ENCODE results near the gene RBM33.

DNA sequence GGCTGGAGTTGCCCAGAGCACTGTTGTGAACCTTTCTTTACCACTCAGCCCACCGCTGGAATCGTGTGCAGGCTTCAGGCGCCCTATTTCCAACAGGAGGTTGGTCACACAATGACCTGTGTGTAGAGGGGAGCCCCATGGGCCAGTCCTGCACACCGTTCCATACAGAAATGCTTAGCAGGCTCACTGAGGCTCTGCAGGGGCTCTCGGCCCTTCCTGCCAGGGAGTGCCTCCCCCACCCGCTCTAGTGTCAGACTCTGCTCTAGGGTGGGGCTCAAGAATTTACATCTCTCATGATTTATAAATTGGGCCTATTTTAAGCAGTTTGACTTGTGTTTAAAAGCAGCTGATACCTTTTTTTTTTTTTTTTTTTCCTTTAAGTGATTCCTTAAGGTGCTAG lies 125.8 kb downstream of the RBM33 start:
- TF ChIP-seq EZH2phosphoT487 (IDR thresholded peaks at IDR 0.05; ENCODE audit: insufficient read depth, low read depth) (no peak), EZH2 (IDR thresholded peaks at IDR 0.05; ENCODE audit: insufficient read depth, poor library complexity, severe bottlenecking) (no peak)
